Central memory CD8-positive, alpha-beta T cell (primary cell): Measurements from ENCODE around the gene CNRIP1.
"Not testable (repeated sequence)": the region's sequence is repeated elsewhere in the genome, so short reads cannot be mapped to it uniquely, and the experiment has no call there.

Source experiments
- ATAC-seq: fragments of 150-1000 bp; cut with Tn5 transposase; replicated peaks from 2 replicates; pipeline ENCODE4 v1.10.0; 2022; ENCODE audit warnings: mild to moderate bottlenecking, moderate FRiP score, moderate number of reproducible peaks; ENCODE audit not compliant: poor library complexity, severe bottlenecking; ENCODE audit errors: extremely low read depth
- DNase-seq, 2 donors: peaks; one replicate each; pipeline ENCODE4 v3.0.0; 2021; ENCODE audit warnings: low spot score in 2 of 2
- H3K27ac Mint-ChIP-seq: one replicate; pipeline ENCODE4 v1.8.0; 2022; ENCODE audit warnings: low read depth, mild to moderate bottlenecking, moderate library complexity, mixed read lengths
- H3K27me3 Mint-ChIP-seq: one replicate; pipeline ENCODE4 v1.8.0; 2022; ENCODE audit warnings: mixed read lengths
- H3K36me3 Mint-ChIP-seq: one replicate; pipeline ENCODE4 v1.8.0; 2022; ENCODE audit warnings: mild to moderate bottlenecking, moderate library complexity, mixed read lengths; ENCODE audit not compliant: insufficient read depth
- H3K4me1 Mint-ChIP-seq: one replicate; pipeline ENCODE4 v1.8.0; 2022; ENCODE audit warnings: mixed read lengths
- H3K4me3 Mint-ChIP-seq: one replicate; pipeline ENCODE4 v1.8.0; 2022; ENCODE audit warnings: mild to moderate bottlenecking, moderate library complexity, mixed read lengths
- H3K9me3 Mint-ChIP-seq: one replicate; pipeline ENCODE4 v1.8.0; 2022; ENCODE audit warnings: mixed read lengths

The CNRIP1 gene

DNA sequence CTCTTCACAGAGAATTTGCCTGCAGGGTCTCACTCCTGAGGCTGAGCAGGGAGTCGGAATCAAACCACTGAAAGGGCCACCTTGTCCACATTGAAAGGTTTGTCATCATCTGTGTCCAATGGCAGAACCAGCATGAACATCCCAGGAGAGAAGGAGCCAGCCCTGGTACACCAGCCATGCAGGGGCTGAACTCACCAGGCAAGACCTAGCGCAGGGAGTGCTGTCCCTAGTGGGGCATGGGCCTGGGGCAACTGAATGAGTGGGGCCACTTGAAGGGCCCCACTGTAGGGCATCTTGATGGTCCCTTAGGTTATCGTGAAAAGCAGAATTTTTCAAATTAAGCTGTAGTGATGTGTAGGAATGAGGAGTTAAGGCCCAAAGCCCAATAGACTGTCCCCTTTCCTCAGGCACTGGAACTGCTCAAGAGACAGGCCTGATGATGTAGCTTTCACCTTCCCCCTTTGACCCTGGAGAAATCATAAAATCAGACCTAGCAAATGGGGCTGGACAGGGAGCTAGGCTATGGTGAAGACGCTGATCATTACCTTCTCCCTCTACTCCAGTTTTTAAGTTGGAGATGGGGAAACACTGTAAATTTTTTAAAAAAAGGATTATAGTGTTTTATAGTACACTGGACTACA lies 37.0 kb upstream of the CNRIP1 start:
- H3K9me3 Mint-ChIP-seq, result no peaks in the 10 kb centered on the region
- no peaks in the 10 kb centered on the region for H3K36me3 Mint-ChIP-seq
- DNase-seq (no peak), ATAC-seq (no peak)
- no peaks in the 10 kb centered on the region for H3K27me3 Mint-ChIP-seq
- no peak overlapping the region for H3K27ac Mint-ChIP-seq
- H3K4me1 Mint-ChIP-seq, result peaks cover 21% of the 10 kb centered on the region
- H3K4me3 Mint-ChIP-seq, result no peak overlapping the region

DNA sequence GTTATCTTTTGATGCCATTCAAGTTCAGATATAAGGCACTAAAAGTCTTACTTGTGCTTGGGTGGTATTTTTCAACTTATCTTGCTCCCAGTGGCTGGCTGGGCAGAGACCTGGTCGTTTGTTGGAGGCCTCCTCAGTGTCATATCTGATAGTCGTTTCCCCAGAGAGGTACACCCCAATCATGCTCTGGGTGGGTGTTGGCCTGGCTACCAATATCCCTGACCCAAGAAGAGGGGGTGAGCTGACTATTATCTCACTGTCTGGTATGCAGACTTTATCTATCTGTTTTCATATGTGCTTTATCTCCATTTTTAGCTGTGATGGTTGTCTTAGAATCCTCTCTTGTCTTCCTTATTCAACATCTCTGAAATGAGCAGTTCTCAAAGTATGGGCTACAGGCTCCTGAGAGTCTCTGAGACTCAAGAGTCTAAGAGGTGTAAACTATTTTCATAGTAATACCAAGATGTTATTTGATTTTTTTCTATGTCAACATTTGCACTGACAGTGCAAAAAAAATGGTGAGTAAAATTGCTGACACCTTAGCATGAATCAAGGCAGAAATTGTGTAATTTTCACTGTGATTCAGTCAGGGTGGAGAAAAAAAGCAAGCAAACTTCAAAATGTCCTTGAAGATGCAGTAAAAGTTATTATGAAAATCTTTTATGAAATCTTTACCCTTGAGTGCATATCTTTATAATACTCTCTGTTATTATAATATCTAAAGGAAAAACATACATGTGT lies 33.1 kb upstream of the CNRIP1 start:
- Mint-ChIP-seq H3K27ac (no peak overlapping the region), H3K9me3 (no peaks in the 10 kb centered on the region), H3K4me3 (no peak overlapping the region), H3K4me1 (peaks cover 12% of the 10 kb centered on the region), H3K27me3 (peaks cover 15% of the 10 kb centered on the region), H3K36me3 (no peaks in the 10 kb centered on the region)
- ATAC-seq (no peak), DNase-seq (no peak)

DNA sequence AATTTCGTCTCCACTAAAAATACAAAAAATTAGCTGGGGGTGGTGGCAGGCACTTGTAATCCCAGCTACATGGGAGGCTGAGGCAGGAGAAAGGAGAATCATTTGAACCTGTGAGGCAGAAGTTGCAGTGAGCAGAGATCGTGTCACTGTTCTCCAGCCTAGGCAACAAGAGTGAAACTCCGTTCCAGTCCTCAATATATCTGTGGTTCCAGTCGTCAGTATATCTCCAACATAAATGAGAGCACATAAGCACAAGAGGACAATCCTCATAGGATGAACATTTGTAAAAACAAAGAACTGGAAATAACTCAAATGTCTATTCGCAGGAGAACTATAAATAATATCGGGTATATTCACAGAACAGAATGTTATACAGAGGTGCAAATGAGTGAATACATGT lies 32.2 kb upstream of the CNRIP1 start:
- H3K4me3 Mint-ChIP-seq, result no peak overlapping the region
- DNase-seq (no peak), ATAC-seq (no peak)
- H3K4me1 Mint-ChIP-seq, result peaks cover 5% of the 10 kb centered on the region
- H3K9me3 Mint-ChIP-seq, result no peaks in the 10 kb centered on the region
- peaks cover 24% of the 10 kb centered on the region for H3K27me3 Mint-ChIP-seq
- H3K36me3 Mint-ChIP-seq, result no peaks in the 10 kb centered on the region
- H3K27ac Mint-ChIP-seq, result no peak overlapping the region

DNA sequence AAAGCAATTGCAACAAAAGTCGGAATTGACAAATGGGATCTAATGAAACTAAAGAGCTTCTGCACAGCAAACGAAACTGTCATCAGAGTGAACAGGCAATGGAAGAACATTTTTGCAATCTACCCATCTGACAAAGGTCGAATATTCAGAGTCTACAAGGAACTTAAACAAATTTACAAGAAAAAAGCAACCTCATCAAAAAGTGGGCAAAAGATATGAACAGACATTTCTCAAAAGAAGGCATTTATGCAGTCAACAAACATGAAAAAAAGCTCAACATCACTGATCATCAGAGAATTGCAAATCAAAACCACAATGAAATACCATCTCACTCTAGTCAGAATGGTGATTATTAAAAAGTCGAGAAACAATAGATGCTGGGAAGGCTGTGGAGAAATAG lies 29.3 kb upstream of the CNRIP1 start:
- H3K36me3 Mint-ChIP-seq, ATAC-seq, H3K9me3 Mint-ChIP-seq, H3K27ac Mint-ChIP-seq, DNase-seq, H3K4me1 Mint-ChIP-seq, H3K4me3 Mint-ChIP-seq: not testable (repeated sequence)
- peaks cover 45% of the 10 kb centered on the region for H3K27me3 Mint-ChIP-seq

DNA sequence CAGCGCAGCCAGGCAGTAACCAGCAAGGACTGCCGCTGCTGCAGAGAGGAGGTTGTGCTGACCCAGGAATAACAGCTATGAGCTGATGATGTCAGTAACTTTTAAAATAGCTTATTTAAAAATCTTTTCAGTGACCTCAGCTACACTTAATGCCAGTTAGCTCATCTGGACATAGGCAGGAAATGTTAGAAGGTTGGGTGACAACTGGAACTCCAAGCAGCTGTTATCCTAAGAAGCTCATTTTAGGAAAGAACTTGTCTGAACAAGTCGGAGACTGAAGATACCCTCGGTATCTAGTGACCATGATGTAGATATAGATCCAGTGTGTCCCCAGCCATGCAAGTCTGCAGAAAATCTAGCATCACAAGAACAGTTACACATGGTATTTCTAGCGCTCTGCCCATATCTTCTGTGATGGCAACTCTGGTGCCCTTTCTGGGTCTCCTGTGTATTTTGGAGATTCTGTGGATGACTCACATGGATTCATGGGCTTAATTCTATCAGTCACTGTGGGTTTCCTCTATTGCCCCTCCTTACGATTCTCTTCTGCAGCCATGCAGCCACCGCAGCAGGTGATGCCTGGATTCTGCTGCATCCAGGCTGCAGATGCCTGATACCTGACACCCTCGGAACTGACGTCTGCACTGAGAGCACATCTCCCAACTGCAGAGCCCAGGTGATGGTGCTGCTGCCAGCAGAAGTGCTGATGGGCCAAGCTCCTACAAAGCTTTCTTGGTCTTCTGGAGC lies 25.6 kb upstream of the CNRIP1 start:
- Mint-ChIP-seq H3K4me1 (no peaks in the 10 kb centered on the region), H3K4me3 (no peak overlapping the region), H3K9me3 (no peaks in the 10 kb centered on the region), H3K27ac (no peak overlapping the region), H3K36me3 (no peaks in the 10 kb centered on the region), H3K27me3 (peaks cover 75% of the 10 kb centered on the region)
- ATAC-seq (no peak), DNase-seq (no peak)

DNA sequence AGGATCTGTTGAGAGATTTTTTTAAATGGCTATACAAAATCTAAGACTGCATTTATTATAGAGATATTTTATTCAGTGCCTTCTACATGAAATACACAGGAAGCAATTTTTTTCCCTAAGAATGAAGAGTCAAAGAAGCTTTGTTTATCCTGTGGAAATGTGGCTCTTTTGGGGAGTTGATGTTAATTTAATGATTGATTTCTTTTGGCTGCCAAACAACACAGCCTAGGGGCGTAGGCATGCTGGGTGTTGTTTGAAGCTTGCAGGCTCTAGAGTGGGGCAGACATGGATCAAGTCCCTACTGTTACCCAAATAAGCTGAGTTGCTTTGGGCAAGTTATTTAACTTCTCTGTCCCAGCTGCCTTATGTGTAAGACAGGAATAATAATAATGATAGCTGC lies 24.3 kb upstream of the CNRIP1 start:
- Mint-ChIP-seq H3K27ac (no peak overlapping the region), H3K9me3 (no peaks in the 10 kb centered on the region), H3K4me1 (no peaks in the 10 kb centered on the region), H3K36me3 (no peaks in the 10 kb centered on the region), H3K4me3 (no peak overlapping the region), H3K27me3 (peaks cover 76% of the 10 kb centered on the region)
- ATAC-seq, result no peak
- no peak for DNase-seq

DNA sequence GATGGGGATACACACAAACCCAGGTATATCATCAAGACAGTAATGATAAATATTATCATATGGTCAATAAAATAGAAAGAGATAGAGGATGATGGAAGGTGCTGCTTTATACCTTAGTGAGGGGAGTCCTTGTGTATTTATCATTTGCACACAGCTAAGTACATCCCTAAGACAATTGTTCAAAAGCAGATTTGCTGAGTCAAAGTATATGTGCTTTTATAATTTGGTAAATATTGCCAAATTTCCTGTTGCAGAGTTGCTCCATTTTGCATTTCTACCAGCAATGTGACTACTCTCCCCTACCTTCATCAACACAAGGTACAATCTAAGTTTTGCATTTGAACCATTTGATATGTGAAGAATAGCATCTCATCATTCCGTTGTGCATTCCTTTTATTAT lies 22.7 kb upstream of the CNRIP1 start:
- ATAC-seq, result no peak
- no peak overlapping the region for H3K4me3 Mint-ChIP-seq
- H3K27me3 Mint-ChIP-seq, result peaks cover 60% of the 10 kb centered on the region
- no peak for DNase-seq
- no peak overlapping the region for H3K27ac Mint-ChIP-seq
- no peaks in the 10 kb centered on the region for H3K36me3 Mint-ChIP-seq
- H3K9me3 Mint-ChIP-seq, result no peaks in the 10 kb centered on the region
- H3K4me1 Mint-ChIP-seq, result no peaks in the 10 kb centered on the region

DNA sequence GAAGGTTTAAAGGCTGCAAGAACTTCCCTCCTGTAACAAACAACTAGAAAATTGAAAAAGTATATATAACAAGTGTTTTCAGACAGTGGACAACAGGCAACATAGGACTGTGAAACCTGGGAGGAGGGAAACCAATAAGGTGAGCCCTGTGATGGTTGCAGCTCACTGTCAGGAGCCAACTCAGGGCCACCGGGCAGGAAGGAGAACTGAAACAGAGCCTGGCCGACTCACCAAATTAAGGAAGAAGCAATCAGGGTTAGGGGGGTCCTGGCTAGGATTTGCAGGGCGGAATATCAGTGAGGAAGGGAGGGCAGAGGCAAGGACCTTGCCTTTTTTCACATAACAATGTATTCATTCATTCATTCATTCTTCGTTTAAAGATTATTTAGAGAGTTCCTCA lies 21.8 kb upstream of the CNRIP1 start:
- H3K27ac Mint-ChIP-seq, result no peak overlapping the region
- H3K9me3 Mint-ChIP-seq, result no peaks in the 10 kb centered on the region
- H3K27me3 Mint-ChIP-seq, result peaks cover 51% of the 10 kb centered on the region

DNA sequence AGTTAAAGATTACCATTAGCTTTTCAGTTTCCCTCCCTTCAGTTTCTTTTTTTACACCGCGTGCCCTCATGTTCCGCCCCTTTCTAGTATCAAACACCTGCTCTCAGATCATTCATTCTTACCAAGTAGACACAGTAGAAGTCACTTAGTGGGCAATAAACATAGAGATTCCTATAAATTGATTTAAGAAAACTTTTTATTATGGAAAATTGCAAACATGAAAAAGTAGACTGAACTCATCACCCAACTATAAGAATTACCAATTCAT lies 21.2 kb upstream of the CNRIP1 start:
- ATAC-seq, result no peak
- no peak for DNase-seq
- Mint-ChIP-seq H3K9me3 (no peaks in the 10 kb centered on the region), H3K4me3 (no peak overlapping the region), H3K27me3 (peaks cover 45% of the 10 kb centered on the region), H3K4me1 (no peaks in the 10 kb centered on the region), H3K27ac (no peak overlapping the region), H3K36me3 (no peaks in the 10 kb centered on the region)

More for the DNA sequence above, 21.8 kb upstream of the CNRIP1 start:
- no peak overlapping the region for H3K4me3 Mint-ChIP-seq
- DNase-seq (no peak), ATAC-seq (no peak)
- no peaks in the 10 kb centered on the region for H3K4me1 Mint-ChIP-seq
- H3K36me3 Mint-ChIP-seq, result no peaks in the 10 kb centered on the region

DNA sequence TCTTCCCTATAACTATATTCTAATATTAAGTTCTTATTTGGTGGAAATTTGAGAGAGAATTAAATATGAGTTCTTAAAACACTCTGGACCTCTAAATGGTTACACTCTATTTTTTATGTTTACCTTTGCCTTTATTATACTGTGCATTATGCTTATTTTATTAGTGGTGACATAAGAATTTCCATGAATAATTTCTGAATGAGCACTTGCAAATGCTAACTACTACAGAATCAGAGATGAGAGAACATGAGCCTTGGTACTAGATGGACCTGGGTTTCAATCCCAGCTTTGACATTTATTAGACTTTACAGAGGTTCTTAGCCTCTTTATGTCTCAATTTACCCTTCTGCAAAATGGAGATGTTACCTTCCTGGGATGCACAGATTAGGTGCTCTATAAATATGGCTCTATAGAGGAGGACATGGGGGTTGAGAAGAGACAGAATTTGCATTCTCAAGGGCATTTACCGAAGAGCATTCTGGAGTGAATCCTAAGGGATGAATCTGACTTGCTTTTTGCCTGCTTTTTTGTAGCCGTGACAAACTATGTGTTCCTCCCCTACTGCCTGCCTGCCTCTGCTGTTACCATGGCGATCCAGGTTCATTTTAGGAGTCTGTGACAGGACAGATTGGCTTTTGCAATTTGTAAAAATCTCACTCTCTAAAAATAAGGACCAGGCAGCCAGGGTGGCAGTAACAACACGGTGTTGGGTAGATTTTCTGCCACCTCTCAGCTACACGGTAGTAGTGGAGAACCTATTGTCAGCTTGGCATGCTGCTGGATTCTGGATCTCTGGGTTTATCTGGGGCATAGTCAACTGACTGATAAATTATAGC lies 20.7 kb upstream of the CNRIP1 start:
- H3K4me3 Mint-ChIP-seq, result no peak overlapping the region
- H3K4me1 Mint-ChIP-seq, result no peaks in the 10 kb centered on the region
- no peaks in the 10 kb centered on the region for H3K36me3 Mint-ChIP-seq
- H3K9me3 Mint-ChIP-seq, result no peaks in the 10 kb centered on the region
- ATAC-seq, result no peak
- no peak for DNase-seq
- peaks cover 40% of the 10 kb centered on the region for H3K27me3 Mint-ChIP-seq
- no peak overlapping the region for H3K27ac Mint-ChIP-seq

DNA sequence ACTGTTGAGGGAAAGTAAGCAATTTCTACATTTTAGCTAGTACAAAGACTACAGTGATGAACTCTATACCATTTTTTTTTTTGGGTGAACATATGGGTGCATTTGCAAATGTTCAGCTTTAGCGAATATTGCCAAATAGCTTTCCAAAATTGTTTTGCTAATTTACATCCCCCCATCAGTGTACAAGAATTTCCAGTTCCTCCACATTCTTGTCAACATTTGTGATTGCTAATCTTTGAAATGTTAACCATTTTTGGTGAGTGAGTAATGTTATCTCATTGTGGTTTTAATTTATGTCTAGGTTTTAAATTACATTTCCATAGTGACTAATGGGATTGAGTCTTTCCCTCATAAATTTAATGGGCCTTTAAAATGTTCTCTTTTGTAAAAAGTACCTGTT lies 16.4 kb upstream of the CNRIP1 start:
- no peak for DNase-seq
- Mint-ChIP-seq H3K4me1 (peaks cover 5% of the 10 kb centered on the region), H3K36me3 (no peaks in the 10 kb centered on the region), H3K9me3 (no peaks in the 10 kb centered on the region), H3K27ac (no peak overlapping the region), H3K27me3 (peaks cover 13% of the 10 kb centered on the region), H3K4me3 (no peak overlapping the region)
- ATAC-seq, result no peak

DNA sequence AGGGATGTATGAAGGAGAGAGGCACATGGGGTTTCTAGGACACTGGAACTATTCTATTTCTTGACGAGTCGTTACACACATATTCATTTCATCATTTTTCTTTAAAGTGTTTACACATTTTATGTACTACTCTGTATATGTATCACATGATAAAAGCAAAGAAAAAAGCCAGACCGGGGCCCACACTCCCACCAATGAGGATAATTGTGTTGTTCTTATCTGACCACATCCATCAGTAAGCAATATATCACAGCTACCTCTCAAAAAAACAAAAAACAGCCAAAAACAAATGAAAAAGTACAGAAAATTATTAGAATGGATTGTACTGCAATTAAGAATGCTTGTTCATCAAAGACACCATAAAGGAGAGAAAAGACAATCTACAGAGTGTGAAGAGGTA lies 14.2 kb upstream of the CNRIP1 start:
- ATAC-seq (no peak), DNase-seq (no peak)
- no peak overlapping the region for H3K4me3 Mint-ChIP-seq
- H3K27me3 Mint-ChIP-seq, result peaks cover 2% of the 10 kb centered on the region
- H3K27ac Mint-ChIP-seq, result no peak overlapping the region
- H3K4me1 Mint-ChIP-seq, result peaks cover 5% of the 10 kb centered on the region
- H3K9me3 Mint-ChIP-seq, result no peaks in the 10 kb centered on the region
- no peaks in the 10 kb centered on the region for H3K36me3 Mint-ChIP-seq
